HG02943 (cell line): ENCODE measurements around the gene TPCN1.

Experiments used
- ATAC-seq: cut with Tn5 transposase; IDR thresholded peaks from one replicate; pipeline ENCODE4 v1.9.1; 2021; ENCODE audit warnings: mild to moderate bottlenecking, low read depth, moderate library complexity; ENCODE audit not compliant: unreplicated experiment

The TPCN1 gene

GRCh38 chr12:113254298-113254697 is 33.0 kb downstream of the TPCN1 start:
- ATAC-seq = no peak

GRCh38 chr12:113257564-113257963 is 36.3 kb downstream of the TPCN1 start:
- ATAC-seq = no peak

GRCh38 chr12:113260127-113260526 is 38.9 kb downstream of the TPCN1 start:
- ATAC-seq = no peak

- ATAC-seq = no peak
These were observed 39.5 kb downstream of the TPCN1 start for GRCh38 chr12:113260636-113261300.

GRCh38 chr12:113261847-113262470 is 40.7 kb downstream of the TPCN1 start:
- no peak for ATAC-seq

- ATAC-seq = no peak
These were observed 41.4 kb downstream of the TPCN1 start for GRCh38 chr12:113262710-113263109.

- ATAC-seq = no peak
These were observed 42.2 kb downstream of the TPCN1 start for GRCh38 chr12:113263431-113263963.

GRCh38 chr12:113266106-113266895 is 45.0 kb downstream of the TPCN1 start:
- ATAC-seq = no peak

- ATAC-seq = no peak
These were observed 46.4 kb downstream of the TPCN1 start for GRCh38 chr12:113267621-113268020.

GRCh38 chr12:113268136-113268535 is 46.9 kb downstream of the TPCN1 start:
- no peak for ATAC-seq

GRCh38 chr12:113268621-113269020 is 47.4 kb downstream of the TPCN1 start:
- no peak for ATAC-seq

- no peak for ATAC-seq
These were observed 48.1 kb downstream of the TPCN1 start for GRCh38 chr12:113269257-113269943.

- ATAC-seq = no peak
These were observed 49.4 kb downstream of the TPCN1 start for GRCh38 chr12:113270709-113271009.

GRCh38 chr12:113271466-113271852 is 50.2 kb downstream of the TPCN1 start:
- ATAC-seq = no peak

GRCh38 chr12:113271853-113272561 is 50.7 kb downstream of the TPCN1 start:
- no peak for ATAC-seq

GRCh38 chr12:113273053-113273725 is 51.9 kb downstream of the TPCN1 start:
- no peak for ATAC-seq

- no peak for ATAC-seq
These were observed 53.6 kb downstream of the TPCN1 start for GRCh38 chr12:113274848-113275247.

GRCh38 chr12:113276306-113276705 is 55.0 kb downstream of the TPCN1 start:
- ATAC-seq = no peak

GRCh38 chr12:113276946-113277500 is 55.8 kb downstream of the TPCN1 start:
- no peak for ATAC-seq
